ENCODE measurements around the gene CFAP410. TPM values are rescaled to one million over a fixed set of nuclear protein-coding genes. Genes with fewer than 3 reads are reported as not detected.
"Not testable (repeated sequence)": the region's sequence is repeated elsewhere in the genome, so short reads cannot be mapped to it uniquely, and the experiment has no call there.

The CFAP410 gene
- total RNA-seq, 4 donors from 2014 or later, result 23.8 to 44.8 (median 26.0) TPM

DNA sequence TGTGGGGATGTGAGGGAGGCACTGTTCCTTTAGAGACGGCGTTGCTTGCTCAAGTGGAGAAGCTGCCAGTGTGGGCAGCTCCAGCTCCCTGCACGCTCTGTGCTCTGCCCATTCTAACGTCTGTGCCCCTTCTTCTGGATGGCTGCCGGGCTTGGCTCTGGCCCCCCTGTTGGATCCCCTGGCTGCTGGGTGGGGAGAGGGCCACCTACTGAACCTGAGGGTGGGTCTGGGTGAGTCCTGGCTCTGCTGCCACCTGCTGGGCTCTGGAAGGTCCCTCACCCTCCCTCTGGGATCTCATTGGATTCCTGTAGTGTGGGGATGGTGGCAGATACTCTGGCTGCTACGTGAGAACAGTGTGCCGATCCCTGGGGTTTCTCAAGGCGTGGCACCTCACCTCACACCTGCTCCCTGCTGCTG, 34.3 kb downstream of the CFAP410 start:
- no peak overlapping the region for H3K27ac ChIP-seq
- H3K4me1 ChIP-seq, result peaks cover 0 to 6% of the 10 kb centered on the region in 2 donors
- H3K9me3 ChIP-seq, result no peaks in the 10 kb centered on the region
- H3K36me3 ChIP-seq, result no peaks in the 10 kb centered on the region
- no peaks in the 10 kb centered on the region for H3K27me3 ChIP-seq
- TF ChIP-seq, protein P1, sequence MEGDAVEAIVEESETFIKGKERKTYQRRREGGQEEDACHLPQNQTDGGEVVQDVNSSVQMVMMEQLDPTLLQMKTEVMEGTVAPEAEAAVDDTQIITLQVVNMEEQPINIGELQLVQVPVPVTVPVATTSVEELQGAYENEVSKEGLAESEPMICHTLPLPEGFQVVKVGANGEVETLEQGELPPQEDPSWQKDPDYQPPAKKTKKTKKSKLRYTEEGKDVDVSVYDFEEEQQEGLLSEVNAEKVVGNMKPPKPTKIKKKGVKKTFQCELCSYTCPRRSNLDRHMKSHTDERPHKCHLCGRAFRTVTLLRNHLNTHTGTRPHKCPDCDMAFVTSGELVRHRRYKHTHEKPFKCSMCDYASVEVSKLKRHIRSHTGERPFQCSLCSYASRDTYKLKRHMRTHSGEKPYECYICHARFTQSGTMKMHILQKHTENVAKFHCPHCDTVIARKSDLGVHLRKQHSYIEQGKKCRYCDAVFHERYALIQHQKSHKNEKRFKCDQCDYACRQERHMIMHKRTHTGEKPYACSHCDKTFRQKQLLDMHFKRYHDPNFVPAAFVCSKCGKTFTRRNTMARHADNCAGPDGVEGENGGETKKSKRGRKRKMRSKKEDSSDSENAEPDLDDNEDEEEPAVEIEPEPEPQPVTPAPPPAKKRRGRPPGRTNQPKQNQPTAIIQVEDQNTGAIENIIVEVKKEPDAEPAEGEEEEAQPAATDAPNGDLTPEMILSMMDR (IDR thresholded peaks at IDR 0.05), result peak; percentile 31 to 63 (median 56)
- no peak for TF ChIP-seq POLR2A (IDR thresholded peaks at IDR 0.05)
- H3K4me3 ChIP-seq, result no peak overlapping the region
- intact Hi-C loops (cut with DNase I; ENCODE audit: low total_unique reads), result no loop called here
- peak in 1 of 2 donors; percentile 42 for DNase-seq

DNA sequence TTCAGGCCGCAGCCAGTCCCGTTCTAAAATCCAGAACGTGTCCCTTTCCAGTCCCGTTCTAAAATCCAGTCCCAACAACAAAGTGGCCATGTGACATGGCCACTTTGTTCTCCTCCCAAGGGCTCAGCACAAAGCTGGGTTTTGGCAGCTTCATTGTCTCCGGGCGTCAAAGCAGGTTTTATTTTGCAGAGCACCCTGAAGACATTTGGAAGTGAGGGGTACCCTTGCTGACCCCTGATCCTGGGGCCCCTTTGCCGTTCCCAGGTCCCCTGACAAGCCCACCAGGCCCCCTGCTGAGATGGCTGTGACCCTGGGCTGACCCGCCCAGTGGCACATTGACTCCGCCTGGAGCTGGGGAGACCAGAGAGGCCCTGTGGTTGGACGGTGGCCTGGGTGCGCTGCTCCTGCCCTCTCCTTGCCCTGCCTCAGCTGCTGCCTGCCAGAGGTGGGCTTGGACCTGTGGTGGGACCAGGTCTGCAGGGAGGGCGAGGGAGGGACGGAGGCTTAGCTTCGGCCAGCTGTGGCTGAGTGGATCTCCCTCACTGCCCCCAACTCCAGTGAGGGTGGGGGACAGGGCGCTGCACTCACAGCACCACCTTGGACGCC, 35.1 kb downstream of the CFAP410 start:
- H3K27me3 ChIP-seq, result no peaks in the 10 kb centered on the region
- intact Hi-C loops (cut with DNase I; ENCODE audit: low total_unique reads), result no loop called here
- peaks cover 0 to 8% of the 10 kb centered on the region in 2 donors for H3K4me1 ChIP-seq
- TF ChIP-seq, protein P1 (IDR thresholded peaks at IDR 0.05), result no peak
- TF ChIP-seq POLR2A (IDR thresholded peaks at IDR 0.05), result no peak
- no peaks in the 10 kb centered on the region for H3K9me3 ChIP-seq
- no peaks in the 10 kb centered on the region for H3K36me3 ChIP-seq
- no peak overlapping the region for H3K4me3 ChIP-seq
- H3K27ac ChIP-seq, result peak overlapping the region in 1 of 2 donors; percentile 6
- DNase-seq, result no peak

DNA sequence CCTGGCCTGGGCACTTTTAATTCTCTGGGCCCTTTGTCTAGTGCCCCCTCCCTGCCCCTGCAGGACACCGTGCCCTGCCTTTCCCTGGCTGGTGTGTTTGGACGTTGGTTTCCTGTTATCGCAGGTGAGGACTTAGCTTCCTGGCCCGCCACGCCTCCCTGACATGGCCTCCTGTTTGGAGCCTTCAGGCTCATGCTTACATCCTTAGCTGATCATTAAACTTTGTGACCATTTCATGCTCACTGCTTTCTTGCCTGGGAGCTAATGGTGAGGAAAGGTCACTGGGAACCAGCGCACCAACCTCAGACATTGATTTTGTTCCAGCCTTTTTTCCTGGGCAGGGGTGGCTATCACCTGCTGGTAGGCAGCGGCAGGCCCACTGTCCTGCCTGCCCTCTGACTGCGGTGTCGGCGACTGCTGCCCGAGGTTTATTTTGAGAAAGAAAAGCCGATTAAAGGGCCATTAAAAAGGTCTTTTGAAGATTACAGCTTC, 35.7 kb downstream of the CFAP410 start:
- intact Hi-C loops (cut with DNase I; ENCODE audit: low total_unique reads), result no loop called here
- peaks cover 0 to 11% of the 10 kb centered on the region in 2 donors for H3K4me1 ChIP-seq
- TF ChIP-seq, protein P1 (IDR thresholded peaks at IDR 0.05), result no peak
- TF ChIP-seq POLR2A (IDR thresholded peaks at IDR 0.05), result no peak
- H3K4me3 ChIP-seq, result no peak overlapping the region
- H3K27me3 ChIP-seq, result no peaks in the 10 kb centered on the region
- H3K9me3 ChIP-seq, result no peaks in the 10 kb centered on the region
- no peaks in the 10 kb centered on the region for H3K36me3 ChIP-seq
- no peak overlapping the region for H3K27ac ChIP-seq
- DNase-seq, result no peak

DNA sequence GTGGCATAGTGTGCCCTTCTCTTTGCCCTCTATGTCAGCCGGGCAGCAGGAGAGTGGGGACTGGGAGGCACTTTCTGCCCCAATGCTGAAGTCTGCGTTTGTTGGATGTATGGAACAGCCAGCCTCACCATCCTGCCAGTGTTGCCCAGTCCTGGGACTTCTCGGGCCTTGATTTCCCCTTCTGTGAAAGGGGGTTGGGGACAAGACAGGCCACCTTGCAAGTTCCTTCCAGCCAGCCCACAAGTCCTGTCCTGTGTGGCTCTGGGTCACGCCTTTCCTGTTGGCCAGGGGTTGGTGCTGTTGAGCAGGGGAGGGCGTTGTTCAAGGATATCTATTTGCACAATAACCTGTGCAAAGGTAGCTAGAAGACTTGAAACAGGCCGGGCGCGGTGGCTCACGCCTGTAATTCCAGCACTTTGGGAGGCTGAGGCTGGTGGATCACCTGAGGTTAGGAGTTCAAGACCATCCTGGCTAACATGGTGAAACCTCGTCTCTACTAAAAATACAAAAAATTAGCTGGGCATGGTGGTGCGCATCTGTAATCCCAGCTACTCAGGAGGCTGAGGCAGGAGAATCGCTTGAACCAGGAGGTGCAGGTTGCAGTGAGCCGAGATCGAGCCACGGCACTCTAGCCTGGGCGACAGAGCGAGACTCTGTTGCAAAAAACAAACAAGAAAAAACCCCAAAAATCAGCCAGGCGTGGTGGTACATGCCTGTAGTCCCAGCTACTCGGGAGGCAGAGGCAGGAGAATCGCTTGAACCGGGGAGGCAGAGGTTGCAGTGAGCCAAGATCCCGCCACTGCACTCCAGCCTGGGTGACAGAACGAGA, 36.4 kb downstream of the CFAP410 start:
- intact Hi-C loops (cut with DNase I; ENCODE audit: low total_unique reads); H3K36me3 ChIP-seq; H3K9me3 ChIP-seq; H3K4me3 ChIP-seq; H3K27me3 ChIP-seq; H3K27ac ChIP-seq; DNase-seq: not testable (repeated sequence)
- peaks cover 0 to 11% of the 10 kb centered on the region in 2 donors for H3K4me1 ChIP-seq

DNA sequence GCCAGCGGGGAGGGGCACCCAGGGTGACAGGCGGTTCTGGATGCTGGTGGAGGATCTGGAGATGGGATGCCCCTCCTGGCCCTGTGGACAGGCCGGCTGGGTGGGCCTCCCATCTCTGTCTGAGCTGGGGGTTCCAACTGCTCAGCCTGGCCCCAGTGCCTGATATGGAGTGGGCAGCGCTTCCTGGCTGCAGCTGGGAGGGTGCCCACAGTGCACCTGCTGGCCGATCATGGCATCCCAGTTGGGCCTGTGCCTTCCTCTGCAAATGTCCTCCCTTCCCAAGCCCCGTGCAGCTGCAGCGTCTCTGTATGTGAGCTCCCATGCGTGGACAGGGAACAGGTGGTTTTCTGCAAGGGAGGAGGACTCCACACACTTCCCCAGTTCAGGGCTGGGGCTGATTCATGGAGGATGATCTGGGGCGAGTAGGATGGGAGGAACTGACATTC, 37.2 kb downstream of the CFAP410 start:
- no peaks in the 10 kb centered on the region for H3K27me3 ChIP-seq
- peaks cover 0 to 11% of the 10 kb centered on the region in 2 donors for H3K4me1 ChIP-seq
- H3K9me3 ChIP-seq, result no peaks in the 10 kb centered on the region
- no peaks in the 10 kb centered on the region for H3K36me3 ChIP-seq
- no peak overlapping the region for H3K27ac ChIP-seq
- TF ChIP-seq POLR2A (IDR thresholded peaks at IDR 0.05), result no peak
- TF ChIP-seq, protein P1 (IDR thresholded peaks at IDR 0.05), result no peak
- H3K4me3 ChIP-seq, result no peak overlapping the region
- intact Hi-C loops (cut with DNase I; ENCODE audit: low total_unique reads), result no loop called here
- DNase-seq, result no peak

Data from uterus (tissue), 4 donors.